Kidney (tissue), 14 donors: Measurements from ENCODE around the gene MICAL2. TPM values are rescaled to one million over a fixed set of nuclear protein-coding genes. Genes with fewer than 3 reads are reported as not detected.

Experiments
- DNase-seq, 5 donors: peaks; one replicate each; pipeline ENCODE4 v3.0.0-alpha.2; 2013 to 2020
- FAIRE-seq: peaks from 2 replicates; lab custom pipeline; 2012; peaks lifted over from hg19 to GRCh38; lab: Jason Lieb, UNC
- H3K27ac ChIP-seq, 2 donors: one replicate each; pipeline ENCODE4 v1.7.0; 2013; ENCODE audit warnings: low read depth in 2 of 2, low read length in 2 of 2, inconsistent platforms in 1 of 2
- H3K27me3 ChIP-seq: one replicate; pipeline ENCODE4 v1.7.1; 2013; ENCODE audit warnings: low read length, inconsistent platforms; ENCODE audit not compliant: control insufficient read depth, insufficient read depth
- H3K36me3 ChIP-seq, 3 donors: one replicate each; pipeline versions ENCODE4 v1.7.0 to v1.7.1; 2013; ENCODE audit warnings: low read length in 3 of 3, control low read depth in 1 of 3, inconsistent platforms in 1 of 3; ENCODE audit not compliant: insufficient read depth in 3 of 3, control insufficient read depth in 2 of 3
- H3K4me1 ChIP-seq, 3 donors: one replicate each; pipeline versions ENCODE4 v1.7.0 to v1.7.1; 2013; ENCODE audit warnings: low read length in 3 of 3, inconsistent platforms in 1 of 3, low read depth in 1 of 3; ENCODE audit not compliant: control insufficient read depth in 2 of 3, insufficient read depth in 2 of 3
- H3K4me3 ChIP-seq, 3 donors: one replicate each; pipeline versions ENCODE4 v1.7.0 to v1.8.1; 2013; ENCODE audit warnings: low read length in 3 of 3, control low read depth in 1 of 3, inconsistent platforms in 1 of 3
- H3K9ac ChIP-seq, 3 donors: one replicate each; pipeline versions ENCODE4 v1.7.0 to v1.7.1; 2013; ENCODE audit warnings: low read length in 3 of 3, control low read depth in 1 of 3, inconsistent platforms in 1 of 3
- H3K9me3 ChIP-seq, 3 donors: one replicate each; pipeline versions ENCODE4 v1.7.0 to v1.7.1; 2013; ENCODE audit warnings: low read length in 3 of 3, control low read depth in 1 of 3, inconsistent platforms in 1 of 3; ENCODE audit not compliant: control insufficient read depth in 2 of 3, insufficient read depth in 1 of 3
- intact Hi-C: fragments of 100-400 bp; cut with DNase I; formaldehyde crosslinking; loops from one replicate; pipeline ENCODE4 v1.11.1; 2022
- polyA plus RNA-seq: library from polyadenylated mRNA; stranded (reverse); fragments of 350-450 nt; fragmentation: Illumina TruSeq; extraction: RNeasy Lipid Tissue Mini Kit (QIAGEN cat#74804); gene quantifications from one replicate; pipeline ENCODE4 v1.2.3, GENCODE V29; 2014; ENCODE audit warnings: low read depth, low replicate concordance; ENCODE audit not compliant: insufficient read depth
- total RNA-seq: library from RNA; stranded (reverse); fragmentation: NEBNext Ultra II Directional; extraction: Animal tissue kit (Norgen Biotek cat#: 25700); gene quantifications from one replicate; pipeline ENCODE4 v1.2.1, GENCODE V29; 2021
- TF ChIP-seq, protein P1 (sequence below): IDR thresholded peaks from 3 replicates; pipeline ENCODE4 v1.5.1; 2012; ENCODE audit warnings: mild to moderate bottlenecking, moderate library complexity, borderline replicate concordance; ENCODE audit not compliant: insufficient read depth; ENCODE audit errors: extremely low read depth
- donor health status: control.
- donor health status: control.
- donor health status: control.
- donor health status: control.
- donor health status: control.
- donor health status: DM: yes; HTN: yes; CAD: no.
- donor health status: Normal renal cell carcinoma (clear cell type).

The MICAL2 gene
- total and polyA plus RNA-seq, 2 donors from 2014 or later, result 7.8 to 64.5 TPM

DNA sequence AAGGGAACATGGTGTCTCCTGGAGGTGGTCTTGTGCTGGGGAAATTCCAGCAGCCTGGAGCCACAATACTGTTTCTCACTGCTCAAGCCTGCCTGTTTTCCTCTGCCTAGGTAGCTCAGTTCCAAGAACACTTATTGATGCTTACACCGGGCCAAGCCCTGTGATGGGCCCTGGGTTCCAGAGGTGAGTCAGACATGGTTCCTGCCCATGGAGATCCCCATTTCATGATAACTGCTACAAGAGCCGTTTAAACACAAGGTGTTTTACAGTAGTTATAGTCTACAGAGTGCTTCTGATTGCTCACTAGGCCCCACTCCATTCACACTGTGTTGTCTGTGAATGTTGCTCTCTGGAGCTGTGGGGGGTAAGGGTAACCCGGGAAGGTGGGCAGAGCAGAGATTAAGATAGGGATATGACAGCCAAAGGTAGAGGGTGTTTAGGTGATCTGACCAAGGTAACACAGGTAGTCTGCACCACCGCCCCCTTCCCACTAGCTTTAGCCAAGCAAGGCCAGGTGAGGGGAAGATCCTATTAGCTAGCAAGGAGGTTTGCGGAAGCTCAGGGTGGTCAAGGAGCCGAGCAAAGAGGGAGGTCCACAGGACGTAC lies 696 bp upstream of the MICAL2 start:
- Histone ChIP-seq H3K27ac (peak overlapping the region; percentile 11 to 13), H3K27me3 (no peaks in the 10 kb centered on the region), H3K36me3 (no peaks in the 10 kb centered on the region), H3K4me1 (peaks cover 0 to 10% (median 4%) of the 10 kb centered on the region in 3 donors), H3K4me3 (peak overlapping the region; percentile 47 to 70 (median 63)), H3K9me3 (no peaks in the 10 kb centered on the region), H3K9ac (peak overlapping the region in 2 of 3 donors; percentile 12)
- FAIRE-seq, result no peak
- TF ChIP-seq, protein P1, sequence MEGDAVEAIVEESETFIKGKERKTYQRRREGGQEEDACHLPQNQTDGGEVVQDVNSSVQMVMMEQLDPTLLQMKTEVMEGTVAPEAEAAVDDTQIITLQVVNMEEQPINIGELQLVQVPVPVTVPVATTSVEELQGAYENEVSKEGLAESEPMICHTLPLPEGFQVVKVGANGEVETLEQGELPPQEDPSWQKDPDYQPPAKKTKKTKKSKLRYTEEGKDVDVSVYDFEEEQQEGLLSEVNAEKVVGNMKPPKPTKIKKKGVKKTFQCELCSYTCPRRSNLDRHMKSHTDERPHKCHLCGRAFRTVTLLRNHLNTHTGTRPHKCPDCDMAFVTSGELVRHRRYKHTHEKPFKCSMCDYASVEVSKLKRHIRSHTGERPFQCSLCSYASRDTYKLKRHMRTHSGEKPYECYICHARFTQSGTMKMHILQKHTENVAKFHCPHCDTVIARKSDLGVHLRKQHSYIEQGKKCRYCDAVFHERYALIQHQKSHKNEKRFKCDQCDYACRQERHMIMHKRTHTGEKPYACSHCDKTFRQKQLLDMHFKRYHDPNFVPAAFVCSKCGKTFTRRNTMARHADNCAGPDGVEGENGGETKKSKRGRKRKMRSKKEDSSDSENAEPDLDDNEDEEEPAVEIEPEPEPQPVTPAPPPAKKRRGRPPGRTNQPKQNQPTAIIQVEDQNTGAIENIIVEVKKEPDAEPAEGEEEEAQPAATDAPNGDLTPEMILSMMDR, result no peak
- no peak for DNase-seq
- intact Hi-C loops, result no loop called here

DNA sequence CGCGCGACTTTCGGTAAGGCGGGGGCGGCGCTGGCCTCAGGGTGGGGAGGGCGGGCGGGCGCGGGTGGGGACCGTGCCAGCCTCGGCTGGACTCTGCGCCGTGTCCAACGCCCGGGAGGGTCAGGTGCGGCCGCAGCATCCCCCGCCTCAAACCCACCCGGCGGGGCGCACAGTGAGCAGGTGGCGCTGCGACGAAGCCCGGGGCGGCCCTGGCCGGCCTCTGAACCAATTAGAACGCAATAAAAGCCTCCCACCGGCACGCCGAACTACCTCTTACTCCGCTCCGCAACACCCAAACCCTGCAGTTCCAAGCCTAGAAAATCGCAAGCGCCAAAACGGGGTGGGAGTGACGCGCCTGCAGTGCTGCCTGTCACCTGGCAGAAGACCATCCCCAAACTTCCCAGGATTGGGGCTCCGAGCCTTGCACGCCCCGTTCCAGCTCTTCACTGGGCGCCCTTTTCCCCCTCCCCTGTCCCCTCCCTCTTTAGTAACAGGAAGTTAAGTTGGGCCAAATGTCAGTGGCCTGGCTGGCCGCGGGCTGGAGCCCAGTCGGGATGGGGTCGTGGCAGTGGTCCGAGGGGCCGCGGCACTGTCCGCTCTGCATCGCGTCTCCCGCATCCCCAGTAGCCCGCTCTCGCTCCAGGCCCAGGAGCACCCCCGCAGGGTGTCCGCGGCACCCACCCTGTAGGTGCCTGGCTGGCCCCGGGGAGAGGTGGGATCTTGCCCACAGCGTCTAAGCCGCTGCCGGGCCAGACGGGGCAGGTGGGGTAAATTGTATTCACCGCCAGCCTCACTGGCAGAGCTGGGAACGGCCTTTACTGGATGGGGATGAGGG lies 541 bp downstream of the MICAL2 start:
- Histone ChIP-seq H3K36me3 (no peaks in the 10 kb centered on the region), H3K27ac (peak overlapping the region in 1 of 2 donors; percentile 77), H3K4me3 (peak overlapping the region; percentile 18 to 82 (median 75)), H3K27me3 (no peaks in the 10 kb centered on the region), H3K9ac (peak overlapping the region in 2 of 3 donors; percentile 48 to 78), H3K9me3 (no peaks in the 10 kb centered on the region), H3K4me1 (peaks cover 0 to 10% (median 4%) of the 10 kb centered on the region in 3 donors)
- TF ChIP-seq, protein P1, result no peak
- intact Hi-C loops, result no loop called here
- peak; percentile 27 to 82 (median 41) for DNase-seq
- no peak for FAIRE-seq

DNA sequence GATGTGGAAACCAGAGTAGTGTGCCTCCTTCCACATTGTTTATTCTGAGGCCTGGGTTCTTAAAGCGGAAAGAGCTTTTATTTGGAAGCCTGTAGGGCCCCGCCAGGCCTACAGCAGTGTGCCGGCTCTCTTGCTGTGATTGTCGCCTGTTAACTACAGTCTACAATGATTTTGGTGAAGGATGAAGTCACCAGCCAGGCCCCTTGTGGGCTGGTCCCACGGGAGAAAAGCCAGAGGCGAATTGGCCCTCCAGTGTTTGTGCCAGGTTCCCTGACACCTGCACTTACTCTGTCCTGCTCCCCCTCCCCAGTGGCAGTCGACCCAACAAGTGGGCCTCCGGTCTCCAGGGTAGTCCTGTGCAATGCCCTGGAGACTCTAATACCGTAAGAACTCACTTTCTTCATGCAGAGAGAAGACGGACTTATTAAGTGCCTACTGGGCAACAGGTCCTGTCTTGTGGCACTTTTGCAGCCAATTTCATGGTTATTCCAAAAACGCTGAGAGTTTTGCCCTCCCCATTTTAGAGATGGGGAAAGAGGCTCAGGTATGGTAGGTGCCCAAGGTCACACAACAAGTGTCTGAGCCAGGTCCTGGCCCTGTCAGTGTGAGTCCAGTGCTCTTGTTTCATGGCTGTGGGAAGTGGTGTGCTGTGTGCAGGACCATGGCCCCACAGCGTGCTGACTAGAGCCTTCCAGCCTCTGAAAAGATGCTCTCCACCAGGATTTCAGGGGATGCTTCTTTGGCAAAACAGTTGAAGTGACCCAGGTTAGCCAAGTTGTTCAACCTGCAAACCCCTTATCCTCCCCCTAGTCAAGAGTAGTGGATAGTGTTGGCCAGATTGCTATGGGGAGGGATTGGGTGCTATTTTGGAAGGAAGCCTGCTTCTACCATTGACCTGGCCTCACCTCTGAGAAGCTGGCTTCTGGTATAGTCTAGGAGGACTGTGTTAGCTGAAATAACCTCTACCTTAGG lies 1.4 kb downstream of the MICAL2 start:
- no peaks in the 10 kb centered on the region for H3K36me3 ChIP-seq
- TF ChIP-seq, protein P1, result no peak
- H3K9ac ChIP-seq, result peak overlapping the region in 2 of 3 donors; percentile 32 to 78
- no peak for FAIRE-seq
- peaks cover 0 to 10% (median 4%) of the 10 kb centered on the region in 3 donors for H3K4me1 ChIP-seq
- H3K27ac ChIP-seq, result peak overlapping the region in 1 of 2 donors; percentile 77
- no peaks in the 10 kb centered on the region for H3K27me3 ChIP-seq
- no peaks in the 10 kb centered on the region for H3K9me3 ChIP-seq
- H3K4me3 ChIP-seq, result peak overlapping the region in 2 of 3 donors; percentile 75 to 82
- DNase-seq, result no peak
- intact Hi-C loops, result no loop called here
